Astrocyte (in vitro differentiated cells and primary cell): ENCODE data around the gene ADPRM. TPM values are rescaled to one million over a fixed set of nuclear protein-coding genes. Genes with fewer than 3 reads are reported as not detected.

Experiments used
- DNase-seq: peaks from one replicate; pipeline ENCODE4 v3.0.0-alpha.2; 2010; ENCODE audit warnings: low read depth
- FAIRE-seq: peaks from 2 replicates; lab custom pipeline; 2011; peaks lifted over from hg19 to GRCh38; lab: Jason Lieb, UNC
- H2AFZ ChIP-seq: 2 replicates; pipeline ENCODE4 v1.6.0; 2012; ENCODE audit warnings: low read depth, low read length, inconsistent platforms
- H3K27ac ChIP-seq: 2 replicates; pipeline ENCODE4 v1.5.1; 2011; ENCODE audit warnings: low read depth, low read length, inconsistent platforms
- H3K27me3 ChIP-seq: 2 replicates; pipeline ENCODE4 v1.6.0; 2011; ENCODE audit warnings: low read length, inconsistent platforms; ENCODE audit not compliant: insufficient read depth
- H3K36me3 ChIP-seq: 2 replicates; pipeline ENCODE4 v1.5.1; 2011; ENCODE audit warnings: low read length, inconsistent platforms; ENCODE audit not compliant: insufficient read depth
- H3K4me1 ChIP-seq: 2 replicates; pipeline ENCODE4 v1.5.1; 2011; ENCODE audit warnings: low read length, inconsistent platforms; ENCODE audit not compliant: insufficient read depth
- H3K4me2 ChIP-seq: 2 replicates; pipeline ENCODE4 v1.6.0; 2012; ENCODE audit warnings: low read length, inconsistent platforms
- H3K4me3 ChIP-seq: 2 replicates; pipeline ENCODE4 v1.5.1; 2011; ENCODE audit warnings: low read depth, mild to moderate bottlenecking, low read length, inconsistent platforms; ENCODE audit not compliant: insufficient read depth
- H3K79me2 ChIP-seq: 2 replicates; pipeline ENCODE4 v1.6.0; 2012; ENCODE audit warnings: mild to moderate bottlenecking, low read length, inconsistent platforms; ENCODE audit not compliant: insufficient read depth
- H3K9ac ChIP-seq: 2 replicates; pipeline ENCODE4 v1.6.0; 2012; ENCODE audit warnings: mild to moderate bottlenecking, low read length, inconsistent platforms
- H3K9me3 ChIP-seq: 2 replicates; pipeline ENCODE4 v1.5.1; 2012; ENCODE audit warnings: low read depth, mild to moderate bottlenecking, low read length, inconsistent platforms; ENCODE audit not compliant: insufficient read depth
- H4K20me1 ChIP-seq: 2 replicates; pipeline ENCODE4 v1.6.0; 2012; ENCODE audit warnings: low read length, inconsistent platforms; ENCODE audit not compliant: insufficient read depth
- H3K27ac Mint-ChIP-seq: one replicate; pipeline ENCODE4 v1.8.0; 2021; ENCODE audit warnings: mild to moderate bottlenecking, mixed read lengths; ENCODE audit not compliant: unreplicated experiment
- H3K27me3 Mint-ChIP-seq: one replicate; pipeline ENCODE4 v1.8.0; 2021; ENCODE audit warnings: low read depth, mixed read lengths; ENCODE audit not compliant: unreplicated experiment
- H3K36me3 Mint-ChIP-seq: one replicate; pipeline ENCODE4 v1.8.0; 2021; ENCODE audit warnings: low read depth, mixed read lengths; ENCODE audit not compliant: unreplicated experiment
- H3K4me1 Mint-ChIP-seq: one replicate; pipeline ENCODE4 v1.8.0; 2021; ENCODE audit warnings: low read depth, mixed read lengths; ENCODE audit not compliant: unreplicated experiment
- H3K4me3 Mint-ChIP-seq: one replicate; pipeline ENCODE4 v1.8.0; 2021; ENCODE audit warnings: mild to moderate bottlenecking, moderate library complexity, mixed read lengths; ENCODE audit not compliant: unreplicated experiment
- H3K9me3 Mint-ChIP-seq: one replicate; pipeline ENCODE4 v1.8.0; 2021; ENCODE audit warnings: mild to moderate bottlenecking, mixed read lengths; ENCODE audit not compliant: unreplicated experiment
- CTCF ChIP-seq: IDR thresholded peaks from 2 replicates; pipeline ENCODE4 v1.5.1; 2011; ENCODE audit warnings: low read depth, mild to moderate bottlenecking, inconsistent platforms, low read length, moderate library complexity; ENCODE audit not compliant: insufficient read depth
- EZH2 ChIP-seq: IDR thresholded peaks from 2 replicates; pipeline ENCODE4 v1.6.1; 2012; ENCODE audit warnings: mild to moderate bottlenecking, low read length, inconsistent platforms; ENCODE audit not compliant: insufficient read depth
- total RNA-seq: library from RNA; stranded (reverse); gene quantifications from 2 replicates; pipeline ENCODE4 v1.2.1, GENCODE V29; 2021

Gene ADPRM
- total RNA-seq, 1 donor from 2014 or later, result 11.3 TPM

- no peak for FAIRE-seq
- Mint-ChIP-seq H3K4me3 (no peak overlapping the region), H3K36me3 (no peaks in the 10 kb centered on the region)
These were observed 21.2 kb downstream of the ADPRM start for GRCh38 chr17:10718547-10718946.

GRCh38 chr17:10724546-10725195, 27.3 kb downstream of the ADPRM start:
- no peaks in the 10 kb centered on the region for H3K9me3 ChIP-seq
- no peaks in the 10 kb centered on the region for H3K9me3 Mint-ChIP-seq
- H3K36me3 Mint-ChIP-seq, result no peaks in the 10 kb centered on the region
- no peak overlapping the region for H3K27ac Mint-ChIP-seq
- no peaks in the 10 kb centered on the region for H3K4me1 ChIP-seq
- H3K4me1 Mint-ChIP-seq, result no peaks in the 10 kb centered on the region
- H3K9ac ChIP-seq, result no peak overlapping the region
- H3K27me3 ChIP-seq, result no peaks in the 10 kb centered on the region
- H3K36me3 ChIP-seq, result no peaks in the 10 kb centered on the region
- H3K27me3 Mint-ChIP-seq, result no peaks in the 10 kb centered on the region
- no peak overlapping the region for H2AFZ ChIP-seq
- no peak for DNase-seq
- no peak for FAIRE-seq
- TF ChIP-seq EZH2 (no peak), CTCF (no peak)
- H3K4me3 Mint-ChIP-seq, result no peak overlapping the region
- no peaks in the 10 kb centered on the region for H3K79me2 ChIP-seq
- H3K4me2 ChIP-seq, result no peak overlapping the region
- no peak overlapping the region for H3K4me3 ChIP-seq
- no peaks in the 10 kb centered on the region for H4K20me1 ChIP-seq
- no peak overlapping the region for H3K27ac ChIP-seq

More at GRCh38 chr17:10718547-10718946, 21.2 kb downstream of the ADPRM start:
- no peaks in the 10 kb centered on the region for H3K4me1 ChIP-seq
- no peaks in the 10 kb centered on the region for H3K9me3 Mint-ChIP-seq
- no peak for DNase-seq
- H3K4me1 Mint-ChIP-seq, result no peaks in the 10 kb centered on the region
- no peak overlapping the region for H3K27ac ChIP-seq
- no peak overlapping the region for H2AFZ ChIP-seq
- H3K9me3 ChIP-seq, result no peaks in the 10 kb centered on the region
- TF ChIP-seq CTCF, result no peak
- TF ChIP-seq EZH2, result no peak
- no peak overlapping the region for H3K4me2 ChIP-seq
- no peaks in the 10 kb centered on the region for H3K27me3 Mint-ChIP-seq
- H3K4me3 ChIP-seq, result no peak overlapping the region
- H3K27ac Mint-ChIP-seq, result no peak overlapping the region
- H3K79me2 ChIP-seq, result no peaks in the 10 kb centered on the region
- H3K9ac ChIP-seq, result no peak overlapping the region
- no peaks in the 10 kb centered on the region for H3K27me3 ChIP-seq
- no peaks in the 10 kb centered on the region for H4K20me1 ChIP-seq
- H3K36me3 ChIP-seq, result no peaks in the 10 kb centered on the region

GRCh38 chr17:10725262-10725661, 27.9 kb downstream of the ADPRM start:
- no peaks in the 10 kb centered on the region for H3K36me3 Mint-ChIP-seq
- no peaks in the 10 kb centered on the region for H3K4me1 ChIP-seq
- no peaks in the 10 kb centered on the region for H3K9me3 Mint-ChIP-seq
- DNase-seq, result no peak
- no peak overlapping the region for H3K27ac Mint-ChIP-seq
- no peaks in the 10 kb centered on the region for H3K9me3 ChIP-seq
- H4K20me1 ChIP-seq, result no peaks in the 10 kb centered on the region
- H3K36me3 ChIP-seq, result no peaks in the 10 kb centered on the region
- H2AFZ ChIP-seq, result no peak overlapping the region
- no peaks in the 10 kb centered on the region for H3K27me3 Mint-ChIP-seq
- no peak overlapping the region for H3K4me3 Mint-ChIP-seq
- H3K4me3 ChIP-seq, result no peak overlapping the region
- FAIRE-seq, result no peak
- H3K27me3 ChIP-seq, result no peaks in the 10 kb centered on the region
- no peak overlapping the region for H3K27ac ChIP-seq
- H3K4me1 Mint-ChIP-seq, result no peaks in the 10 kb centered on the region
- no peaks in the 10 kb centered on the region for H3K79me2 ChIP-seq
- no peak for TF ChIP-seq CTCF
- TF ChIP-seq EZH2, result no peak
- no peak overlapping the region for H3K9ac ChIP-seq
- no peak overlapping the region for H3K4me2 ChIP-seq
